B cell (primary cell): Measurements from ENCODE around the gene PRSS33. TPM values are rescaled to one million over a fixed set of nuclear protein-coding genes. Genes with fewer than 3 reads are reported as not detected.

ENCODE experiments used
- ATAC-seq: fragments of 200-7000 bp; cut with Tn5 transposase; one replicate; pipeline ENCODE4 v1.10.0; 2021; ENCODE audit warnings: low read depth, mild to moderate bottlenecking, moderate number of reproducible peaks, moderate library complexity
- CTCF ChIA-PET: fragments of 350-600 bp; sonication (Branson Sonifier 250); formaldehyde crosslinking; loops from one replicate; lab custom pipeline; 2021; ENCODE audit warnings: antibody characterized with exemption, inconsistent platforms; lab: Charles Lee
- POLR2A ChIA-PET: fragments of 350-600 bp; sonication (Branson Sonifier 250); formaldehyde crosslinking; loops from one replicate; lab custom pipeline; 2021; ENCODE audit warnings: antibody characterized with exemption; lab: Charles Lee
- DNase-seq: peaks from one replicate; pipeline ENCODE4 v3.0.0; 2013
- H2AFZ ChIP-seq: 2 replicates; pipeline ENCODE4 v1.6.1; 2012; ENCODE audit warnings: mild to moderate bottlenecking, low read depth, low read length; ENCODE audit not compliant: insufficient read depth, poor library complexity, severe bottlenecking
- H3K27ac ChIP-seq, 2 donors: 1 replicate in 1 of 2; 2 replicates in 1 of 2; pipeline ENCODE4 v1.5.1; 2012 to 2013; ENCODE audit warnings: low read length in 2 of 2, mild to moderate bottlenecking in 2 of 2, moderate library complexity in 1 of 2
- H3K27me3 ChIP-seq, 4 experiments: fragments of 200-600 bp in 1 of 4; sonication (generic) in 1 of 4; replicated peaks in 1 of 4; 1 replicate in 2 of 4; 2 replicates in 2 of 4; pipeline versions ENCODE4 v1.6.1 to v1.7.0; 2013 to 2016; ENCODE audit warnings: low read length in 3 of 4, mild to moderate bottlenecking in 2 of 4, mixed read lengths in 1 of 4, moderate library complexity in 1 of 4; ENCODE audit not compliant: insufficient read depth in 4 of 4, control insufficient read depth in 3 of 4; ENCODE audit errors: control extremely low read depth in 1 of 4
- H3K36me3 ChIP-seq, 2 experiments: replicated peaks in 1 of 2; 1 replicate in 1 of 2; 2 replicates in 1 of 2; pipeline versions ENCODE4 v1.6.1 to v1.7.1; 2013; ENCODE audit warnings: low read length in 1 of 2; ENCODE audit not compliant: insufficient read depth in 2 of 2, control insufficient read depth in 1 of 2; ENCODE audit errors: control extremely low read depth in 1 of 2, extremely low read depth in 1 of 2
- H3K4me1 ChIP-seq, 2 donors: fragments of 200-600 bp in 1 of 2; sonication (generic) in 1 of 2; 1 replicate in 1 of 2; 2 replicates in 1 of 2; pipeline versions ENCODE4 v1.5.1 to v1.6.1; 2013 to 2017; ENCODE audit warnings: low read length in 2 of 2; ENCODE audit not compliant: control insufficient read depth in 2 of 2, insufficient read depth in 2 of 2
- H3K4me2 ChIP-seq: replicated peaks from 2 replicates; pipeline ENCODE3; 2012; ENCODE audit warnings: mild to moderate bottlenecking, low read depth, low read length; ENCODE audit not compliant: poor library complexity, severe bottlenecking
- H3K4me3 ChIP-seq, 5 experiments: fragments of 200-600 bp in 1 of 5; sonication (generic) in 1 of 5; 1 replicate in 3 of 5; 2 replicates in 2 of 5; pipeline versions ENCODE4 v1.5.1 to v1.7.0; 2011 to 2016; ENCODE audit warnings: low read length in 4 of 5, mild to moderate bottlenecking in 4 of 5, low read depth in 2 of 5, control low read depth in 1 of 5, moderate library complexity in 1 of 5; ENCODE audit not compliant: insufficient read depth in 1 of 5; ENCODE audit errors: control extremely low read depth in 1 of 5, extremely low read depth in 1 of 5
- H3K79me2 ChIP-seq: fragments of 200-600 bp; sonication (generic); one replicate; pipeline ENCODE4 v1.6.0; 2016; ENCODE audit warnings: low read length; ENCODE audit not compliant: control insufficient read depth, insufficient read depth
- H3K9ac ChIP-seq: fragments of 200-600 bp; sonication (generic); 2 replicates; pipeline ENCODE4 v1.6.1; 2017; ENCODE audit warnings: mild to moderate bottlenecking, low read length, moderate library complexity
- H3K9me3 ChIP-seq, 3 donors: one replicate each; pipeline versions ENCODE4 v1.6.1 to v1.7.1; 2013; ENCODE audit warnings: low read length in 2 of 3; ENCODE audit not compliant: control insufficient read depth in 2 of 3, insufficient read depth in 1 of 3; ENCODE audit errors: control extremely low read depth in 1 of 3
- H4K20me1 ChIP-seq: 2 replicates; pipeline ENCODE4 v1.6.0; 2012; ENCODE audit warnings: mild to moderate bottlenecking, low read length; ENCODE audit not compliant: insufficient read depth, control insufficient read depth, poor library complexity, severe bottlenecking
- H3K27ac Mint-ChIP-seq: one replicate; pipeline ENCODE4 v1.8.0; 2021; ENCODE audit warnings: mixed read lengths
- H3K27me3 Mint-ChIP-seq: one replicate; pipeline ENCODE4 v1.8.0; 2021; ENCODE audit warnings: mixed read lengths
- H3K4me1 Mint-ChIP-seq: one replicate; pipeline ENCODE4 v1.8.0; 2021; ENCODE audit warnings: mixed read lengths
- H3K4me3 Mint-ChIP-seq: one replicate; pipeline ENCODE4 v1.8.0; 2021; ENCODE audit warnings: mixed read lengths
- H3K9me3 Mint-ChIP-seq: one replicate; pipeline ENCODE4 v1.8.0; 2022; ENCODE audit warnings: mixed read lengths; ENCODE audit not compliant: insufficient read depth
- EZH2 ChIP-seq: IDR thresholded peaks from 2 replicates; pipeline ENCODE4 v1.6.1; 2012; ENCODE audit warnings: borderline replicate concordance, low read depth, mild to moderate bottlenecking, moderate library complexity, low read length; ENCODE audit not compliant: insufficient read depth, poor library complexity, severe bottlenecking
- WGBS: methylation state at CpG from one replicate; pipeline ENCODE4 v1.1.5; 2013; ENCODE audit warnings: missing lambda C conversion rate; ENCODE audit not compliant: insufficient coverage; 5-methylcytosine and 5-hydroxymethylcytosine counted together
- intact Hi-C: fragments of 100-400 bp; cut with micrococcal nuclease; formaldehyde crosslinking; loops from one replicate; pipeline ENCODE4 v1.10.0; 2022
- polyA plus RNA-seq: library from polyadenylated mRNA; depleted of rRNA; stranded (reverse); fragments of >200 nt; gene quantifications from 2 replicates; pipeline ENCODE4 v1.2.3, GENCODE V29; 2012
- total RNA-seq, 2 donors: library from RNA; stranded (reverse); fragments of 120-200 nt in 1 of 2; gene quantifications; 1 replicate in 1 of 2; 2 replicates in 1 of 2; pipeline versions ENCODE4 v1.2.3 to v1.2.4, GENCODE V29; 2013 to 2022
- TF ChIP-seq, protein P1 (sequence below): fragments of 200-600 bp; IDR thresholded peaks from one replicate; pipeline ENCODE4 v1.8.0; 2022; ENCODE audit warnings: antibody characterized with exemption, mild to moderate bottlenecking

The PRSS33 gene
- total and polyA plus RNA-seq, 2 donors (not counting 1 experiment from before 2014, with no cell fraction given): not detected

DNA sequence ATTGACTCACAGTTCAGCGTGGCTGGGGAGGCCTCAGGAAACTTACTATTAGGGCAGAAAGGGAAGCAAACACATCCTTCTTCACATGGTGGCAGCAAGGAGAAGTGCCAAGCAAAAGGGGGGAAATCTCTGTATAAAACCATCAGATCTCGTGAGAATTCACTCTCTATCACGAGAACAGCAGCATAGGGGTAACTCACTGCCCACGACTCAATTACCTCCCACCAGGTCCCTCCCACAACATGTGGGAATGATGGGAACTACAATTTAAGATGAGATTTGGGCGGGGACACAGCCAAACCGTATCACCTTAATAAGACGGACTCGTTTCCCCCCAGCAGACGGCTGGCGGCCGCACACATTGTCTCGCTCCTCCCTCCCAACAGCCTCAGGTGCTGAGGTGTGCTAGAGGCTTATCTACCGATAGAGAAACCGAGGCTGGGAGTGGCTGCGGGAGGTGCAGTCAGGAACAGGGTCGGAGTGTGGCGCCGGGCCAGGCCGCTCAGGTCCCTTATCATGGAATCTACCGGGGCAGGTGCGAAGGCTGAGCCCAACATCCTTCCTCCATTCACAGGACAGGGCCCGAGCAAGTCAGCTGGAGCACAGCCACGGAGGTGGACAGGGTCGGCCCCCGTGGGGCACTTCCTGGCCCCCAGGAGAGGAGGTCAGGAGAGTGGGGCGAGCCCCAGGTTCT is 37.8 kb upstream of the PRSS33 start:
- intact Hi-C loops: no loop called here
- DNase-seq (no peak), ATAC-seq (no peak)
- H3K4me3 Mint-ChIP-seq: no peak overlapping the region
- CTCF ChIA-PET: no interaction called here
- Histone ChIP-seq H3K27me3 (peaks cover 0 to 8% (median under 1%) of the 10 kb centered on the region in 4 experiments), H3K9ac (no peak overlapping the region), H3K9me3 (no peaks in the 10 kb centered on the region), H3K27ac (no peak overlapping the region), H3K4me2 (no peak overlapping the region), H3K36me3 (no peaks in the 10 kb centered on the region), H3K4me1 (no peaks in the 10 kb centered on the region), H2AFZ (no peak overlapping the region), H3K4me3 (no peak overlapping the region), H3K79me2 (no peaks in the 10 kb centered on the region), H4K20me1 (no peaks in the 10 kb centered on the region)
- POLR2A ChIA-PET: no interaction called here
- H3K27ac Mint-ChIP-seq: no peak overlapping the region
- peaks cover 4% of the 10 kb centered on the region for H3K27me3 Mint-ChIP-seq
- no peaks in the 10 kb centered on the region for H3K4me1 Mint-ChIP-seq
- TF ChIP-seq EZH2: no peak
- TF ChIP-seq, protein P1, sequence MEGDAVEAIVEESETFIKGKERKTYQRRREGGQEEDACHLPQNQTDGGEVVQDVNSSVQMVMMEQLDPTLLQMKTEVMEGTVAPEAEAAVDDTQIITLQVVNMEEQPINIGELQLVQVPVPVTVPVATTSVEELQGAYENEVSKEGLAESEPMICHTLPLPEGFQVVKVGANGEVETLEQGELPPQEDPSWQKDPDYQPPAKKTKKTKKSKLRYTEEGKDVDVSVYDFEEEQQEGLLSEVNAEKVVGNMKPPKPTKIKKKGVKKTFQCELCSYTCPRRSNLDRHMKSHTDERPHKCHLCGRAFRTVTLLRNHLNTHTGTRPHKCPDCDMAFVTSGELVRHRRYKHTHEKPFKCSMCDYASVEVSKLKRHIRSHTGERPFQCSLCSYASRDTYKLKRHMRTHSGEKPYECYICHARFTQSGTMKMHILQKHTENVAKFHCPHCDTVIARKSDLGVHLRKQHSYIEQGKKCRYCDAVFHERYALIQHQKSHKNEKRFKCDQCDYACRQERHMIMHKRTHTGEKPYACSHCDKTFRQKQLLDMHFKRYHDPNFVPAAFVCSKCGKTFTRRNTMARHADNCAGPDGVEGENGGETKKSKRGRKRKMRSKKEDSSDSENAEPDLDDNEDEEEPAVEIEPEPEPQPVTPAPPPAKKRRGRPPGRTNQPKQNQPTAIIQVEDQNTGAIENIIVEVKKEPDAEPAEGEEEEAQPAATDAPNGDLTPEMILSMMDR: no peak
- 88% methylated on average over 16 of the region's 26 CpGs for WGBS
- no peaks in the 10 kb centered on the region for H3K9me3 Mint-ChIP-seq

DNA sequence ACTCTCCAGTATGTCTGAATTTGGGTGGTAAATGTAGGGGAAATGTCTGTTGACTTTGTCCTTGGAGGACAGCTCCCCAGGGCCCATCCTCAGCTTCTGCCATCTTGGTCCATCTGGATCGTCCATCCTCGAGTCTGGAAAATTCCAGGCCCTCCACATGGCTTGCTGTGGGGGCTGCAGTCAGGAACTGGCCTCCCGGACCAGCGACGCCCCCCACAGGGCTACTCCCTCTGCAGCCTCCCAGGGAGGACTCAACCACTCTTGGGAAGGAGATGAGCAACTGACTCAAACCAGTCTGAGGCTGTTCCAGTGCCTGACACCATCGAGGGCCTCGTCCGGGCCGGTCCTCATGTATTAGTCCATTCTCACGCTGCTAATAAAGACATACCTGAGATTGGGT is 37.3 kb upstream of the PRSS33 start:
- no peaks in the 10 kb centered on the region for H3K9me3 ChIP-seq
- no peak overlapping the region for H3K4me2 ChIP-seq
- Mint-ChIP-seq H3K4me3 (no peak overlapping the region), H3K9me3 (no peaks in the 10 kb centered on the region), H3K27me3 (peaks cover 4% of the 10 kb centered on the region), H3K4me1 (no peaks in the 10 kb centered on the region), H3K27ac (no peak overlapping the region)
- POLR2A ChIA-PET: no interaction called here
- no peak overlapping the region for H2AFZ ChIP-seq
- no peaks in the 10 kb centered on the region for H3K4me1 ChIP-seq
- TF ChIP-seq, protein P1: no peak
- TF ChIP-seq EZH2: no peak
- no peak overlapping the region for H3K9ac ChIP-seq
- peaks cover 0 to 3% (median under 1%) of the 10 kb centered on the region in 4 experiments for H3K27me3 ChIP-seq
- H3K27ac ChIP-seq: no peak overlapping the region
- H3K36me3 ChIP-seq: no peaks in the 10 kb centered on the region
- ATAC-seq: no peak
- no peaks in the 10 kb centered on the region for H3K79me2 ChIP-seq
- intact Hi-C loops: no loop called here
- WGBS: 87% methylated on average over 10 of the region's 10 CpGs
- CTCF ChIA-PET: no interaction called here
- no peak overlapping the region for H3K4me3 ChIP-seq
- no peaks in the 10 kb centered on the region for H4K20me1 ChIP-seq
- no peak for DNase-seq
